ENCODE measurements around the gene PPARGC1A.

GRCh38 chr4:23922541-23923111, 32.8 kb upstream of the PPARGC1A start:
- TF ChIP-seq CTCF (IDR thresholded peaks at IDR 0.05) (no peak), POLR2A (IDR thresholded peaks at IDR 0.05) (no peak), EP300 (IDR thresholded peaks at IDR 0.05) (no peak)
